HEK293 (cell line): ENCODE results near the gene RTN1.

Source experiments
- KLF1 ChIP-seq: fragments of 450-650 bp; formaldehyde crosslinking; IDR thresholded peaks from 2 replicates; pipeline ENCODE4 v1.5.1; 2016; ENCODE audit warnings: missing biosample characterization, missing genetic modification characterization
- SP2 ChIP-seq: fragments of 450-650 bp; formaldehyde crosslinking; IDR thresholded peaks from 2 replicates; pipeline ENCODE4 v1.5.1; 2016; ENCODE audit warnings: missing biosample characterization, missing genetic modification characterization
- ZBTB21 ChIP-seq: fragments of 450-650 bp; formaldehyde crosslinking; IDR thresholded peaks from 2 replicates; pipeline ENCODE4 v1.5.1; 2017; ENCODE audit warnings: missing biosample characterization, missing genetic modification characterization
- ZNF138 ChIP-seq: fragments of 450-650 bp; formaldehyde crosslinking; IDR thresholded peaks from 2 replicates; pipeline ENCODE4 v1.5.1; 2016; ENCODE audit warnings: missing biosample characterization, missing genetic modification characterization, borderline replicate concordance
- ZNF221 ChIP-seq: fragments of 450-650 bp; formaldehyde crosslinking; IDR thresholded peaks from 2 replicates; pipeline ENCODE4 v1.5.1; 2017; ENCODE audit warnings: missing biosample characterization, missing genetic modification characterization, borderline replicate concordance
- TF ChIP-seq, protein P1 (sequence below): fragments of 450-650 bp; formaldehyde crosslinking; IDR thresholded peaks from 2 replicates; pipeline ENCODE4 v1.5.1; 2016; ENCODE audit warnings: missing biosample characterization, missing genetic modification characterization
- TF ChIP-seq, protein P2 (sequence below): fragments of 450-650 bp; formaldehyde crosslinking; IDR thresholded peaks from 2 replicates; pipeline ENCODE4 v1.5.1; 2017; ENCODE audit warnings: missing biosample characterization, missing genetic modification characterization
- TF ChIP-seq, protein P3 (sequence below): fragments of 450-650 bp; formaldehyde crosslinking; IDR thresholded peaks from 2 replicates; pipeline ENCODE4 v1.5.1; 2016; ENCODE audit warnings: missing biosample characterization, missing genetic modification characterization
- TF ChIP-seq, protein P4 (sequence below): fragments of 450-650 bp; formaldehyde crosslinking; IDR thresholded peaks from 2 replicates; pipeline ENCODE4 v1.5.1; 2017; ENCODE audit warnings: missing biosample characterization, missing genetic modification characterization
- TF ChIP-seq, protein P5 (sequence below): fragments of 450-650 bp; formaldehyde crosslinking; IDR thresholded peaks from 2 replicates; pipeline ENCODE4 v1.5.1; 2016; ENCODE audit warnings: missing biosample characterization, missing genetic modification characterization

DNA sequence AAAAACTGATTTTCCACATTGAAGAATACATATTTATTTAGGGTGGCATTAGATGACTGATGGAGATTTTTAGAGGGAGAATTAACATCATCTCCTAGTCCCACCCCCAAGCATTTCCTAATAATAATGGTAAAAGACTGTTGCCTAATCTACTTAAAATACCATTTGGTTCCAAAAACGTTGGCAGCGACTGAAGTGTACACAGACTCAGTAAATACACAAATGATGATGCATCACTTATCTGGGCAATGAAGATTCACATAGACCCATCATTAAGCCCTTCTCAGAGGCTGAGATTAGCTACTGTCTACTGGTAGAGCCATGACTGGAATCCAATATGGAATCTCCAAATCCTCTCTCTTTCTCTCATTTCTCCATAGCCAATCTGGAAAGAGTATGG, 18.2 kb downstream of the RTN1 start:
- TF ChIP-seq KLF1 (no peak), ZNF138 (tag by site-specific recombination) (no peak), SP2 (tag by site-specific recombination) (no peak), ZNF221 (tag by site-specific recombination) (no peak), ZBTB21 (no peak)
- TF ChIP-seq, protein P1, sequence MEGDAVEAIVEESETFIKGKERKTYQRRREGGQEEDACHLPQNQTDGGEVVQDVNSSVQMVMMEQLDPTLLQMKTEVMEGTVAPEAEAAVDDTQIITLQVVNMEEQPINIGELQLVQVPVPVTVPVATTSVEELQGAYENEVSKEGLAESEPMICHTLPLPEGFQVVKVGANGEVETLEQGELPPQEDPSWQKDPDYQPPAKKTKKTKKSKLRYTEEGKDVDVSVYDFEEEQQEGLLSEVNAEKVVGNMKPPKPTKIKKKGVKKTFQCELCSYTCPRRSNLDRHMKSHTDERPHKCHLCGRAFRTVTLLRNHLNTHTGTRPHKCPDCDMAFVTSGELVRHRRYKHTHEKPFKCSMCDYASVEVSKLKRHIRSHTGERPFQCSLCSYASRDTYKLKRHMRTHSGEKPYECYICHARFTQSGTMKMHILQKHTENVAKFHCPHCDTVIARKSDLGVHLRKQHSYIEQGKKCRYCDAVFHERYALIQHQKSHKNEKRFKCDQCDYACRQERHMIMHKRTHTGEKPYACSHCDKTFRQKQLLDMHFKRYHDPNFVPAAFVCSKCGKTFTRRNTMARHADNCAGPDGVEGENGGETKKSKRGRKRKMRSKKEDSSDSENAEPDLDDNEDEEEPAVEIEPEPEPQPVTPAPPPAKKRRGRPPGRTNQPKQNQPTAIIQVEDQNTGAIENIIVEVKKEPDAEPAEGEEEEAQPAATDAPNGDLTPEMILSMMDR (tag by site-specific recombination) = no peak
- TF ChIP-seq, protein P2, sequence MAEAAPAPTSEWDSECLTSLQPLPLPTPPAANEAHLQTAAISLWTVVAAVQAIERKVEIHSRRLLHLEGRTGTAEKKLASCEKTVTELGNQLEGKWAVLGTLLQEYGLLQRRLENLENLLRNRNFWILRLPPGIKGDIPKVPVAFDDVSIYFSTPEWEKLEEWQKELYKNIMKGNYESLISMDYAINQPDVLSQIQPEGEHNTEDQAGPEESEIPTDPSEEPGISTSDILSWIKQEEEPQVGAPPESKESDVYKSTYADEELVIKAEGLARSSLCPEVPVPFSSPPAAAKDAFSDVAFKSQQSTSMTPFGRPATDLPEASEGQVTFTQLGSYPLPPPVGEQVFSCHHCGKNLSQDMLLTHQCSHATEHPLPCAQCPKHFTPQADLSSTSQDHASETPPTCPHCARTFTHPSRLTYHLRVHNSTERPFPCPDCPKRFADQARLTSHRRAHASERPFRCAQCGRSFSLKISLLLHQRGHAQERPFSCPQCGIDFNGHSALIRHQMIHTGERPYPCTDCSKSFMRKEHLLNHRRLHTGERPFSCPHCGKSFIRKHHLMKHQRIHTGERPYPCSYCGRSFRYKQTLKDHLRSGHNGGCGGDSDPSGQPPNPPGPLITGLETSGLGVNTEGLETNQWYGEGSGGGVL (tag by site-specific recombination) = no peak
- TF ChIP-seq, protein P3, sequence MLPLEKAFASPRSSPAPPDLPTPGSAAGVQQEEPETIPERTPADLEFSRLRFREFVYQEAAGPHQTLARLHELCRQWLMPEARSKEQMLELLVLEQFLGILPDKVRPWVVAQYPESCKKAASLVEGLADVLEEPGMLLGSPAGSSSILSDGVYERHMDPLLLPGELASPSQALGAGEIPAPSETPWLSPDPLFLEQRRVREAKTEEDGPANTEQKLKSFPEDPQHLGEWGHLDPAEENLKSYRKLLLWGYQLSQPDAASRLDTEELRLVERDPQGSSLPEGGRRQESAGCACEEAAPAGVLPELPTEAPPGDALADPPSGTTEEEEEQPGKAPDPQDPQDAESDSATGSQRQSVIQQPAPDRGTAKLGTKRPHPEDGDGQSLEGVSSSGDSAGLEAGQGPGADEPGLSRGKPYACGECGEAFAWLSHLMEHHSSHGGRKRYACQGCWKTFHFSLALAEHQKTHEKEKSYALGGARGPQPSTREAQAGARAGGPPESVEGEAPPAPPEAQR = no peak
- TF ChIP-seq, protein P4, sequence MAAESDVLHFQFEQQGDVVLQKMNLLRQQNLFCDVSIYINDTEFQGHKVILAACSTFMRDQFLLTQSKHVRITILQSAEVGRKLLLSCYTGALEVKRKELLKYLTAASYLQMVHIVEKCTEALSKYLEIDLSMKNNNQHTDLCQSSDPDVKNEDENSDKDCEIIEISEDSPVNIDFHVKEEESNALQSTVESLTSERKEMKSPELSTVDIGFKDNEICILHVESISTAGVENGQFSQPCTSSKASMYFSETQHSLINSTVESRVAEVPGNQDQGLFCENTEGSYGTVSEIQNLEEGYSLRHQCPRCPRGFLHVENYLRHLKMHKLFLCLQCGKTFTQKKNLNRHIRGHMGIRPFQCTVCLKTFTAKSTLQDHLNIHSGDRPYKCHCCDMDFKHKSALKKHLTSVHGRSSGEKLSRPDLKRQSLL = no peak
- TF ChIP-seq, protein P5, sequence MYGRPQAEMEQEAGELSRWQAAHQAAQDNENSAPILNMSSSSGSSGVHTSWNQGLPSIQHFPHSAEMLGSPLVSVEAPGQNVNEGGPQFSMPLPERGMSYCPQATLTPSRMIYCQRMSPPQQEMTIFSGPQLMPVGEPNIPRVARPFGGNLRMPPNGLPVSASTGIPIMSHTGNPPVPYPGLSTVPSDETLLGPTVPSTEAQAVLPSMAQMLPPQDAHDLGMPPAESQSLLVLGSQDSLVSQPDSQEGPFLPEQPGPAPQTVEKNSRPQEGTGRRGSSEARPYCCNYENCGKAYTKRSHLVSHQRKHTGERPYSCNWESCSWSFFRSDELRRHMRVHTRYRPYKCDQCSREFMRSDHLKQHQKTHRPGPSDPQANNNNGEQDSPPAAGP (tag by site-specific recombination) = no peak
